ENCODE data around the gene STAU1.

The STAU1 gene

DNA sequence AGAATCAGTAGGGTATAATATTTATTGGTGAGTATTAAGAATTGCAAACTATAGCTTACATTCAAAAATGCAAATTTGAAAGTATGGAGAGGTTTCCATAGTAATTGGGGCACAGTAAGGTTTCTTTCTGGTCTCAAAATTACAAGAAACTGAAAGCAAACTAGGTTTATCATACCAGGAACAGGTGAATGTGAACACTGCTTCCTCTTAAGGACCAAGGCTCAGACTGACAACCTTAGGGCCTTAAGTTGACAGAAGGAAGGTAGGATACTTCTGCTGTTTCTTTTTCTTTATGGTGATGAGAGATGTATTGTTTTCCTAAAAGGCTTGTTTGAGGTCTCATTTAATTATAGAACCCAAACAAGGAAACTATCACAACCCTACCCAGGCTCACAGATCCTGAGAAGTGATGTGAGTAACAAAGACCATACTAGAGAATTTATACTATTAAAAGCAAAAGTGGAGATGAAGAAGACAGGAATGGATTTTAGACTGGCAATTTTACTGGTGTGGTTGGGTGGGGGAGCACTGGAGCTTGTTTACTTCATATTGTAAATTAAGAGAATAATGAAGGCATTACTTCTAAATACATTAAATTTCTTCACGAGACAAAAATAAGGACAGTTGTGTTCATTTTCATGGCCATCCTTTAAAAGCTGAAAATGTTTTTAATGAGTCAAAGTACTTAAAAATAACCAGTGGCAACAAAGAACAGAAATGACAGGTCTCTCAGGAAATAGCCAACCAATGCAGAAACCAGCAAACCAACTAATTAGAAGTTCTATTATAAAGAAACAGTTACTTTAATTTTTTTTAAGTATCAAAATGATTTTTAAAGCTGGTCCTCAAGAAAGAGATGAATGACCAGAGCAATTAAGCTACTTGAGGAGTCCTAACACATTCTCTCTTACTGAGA lies 21.3 kb downstream of the STAU1 start:
- TF ChIP-seq FOXM1 (IDR thresholded peaks at IDR 0.05; ENCODE audit: borderline replicate concordance, low read depth) (no peak), TCF12 (IDR thresholded peaks at IDR 0.05; ENCODE audit: low read depth) (no peak), CREB1 (IDR thresholded peaks at IDR 0.05; ENCODE audit: low read depth) (no peak), ZBTB7A (IDR thresholded peaks at IDR 0.05; ENCODE audit: low read depth) (no peak), TEAD4 (IDR thresholded peaks at IDR 0.05) (no peak)
- TF ChIP-seq, protein P1, sequence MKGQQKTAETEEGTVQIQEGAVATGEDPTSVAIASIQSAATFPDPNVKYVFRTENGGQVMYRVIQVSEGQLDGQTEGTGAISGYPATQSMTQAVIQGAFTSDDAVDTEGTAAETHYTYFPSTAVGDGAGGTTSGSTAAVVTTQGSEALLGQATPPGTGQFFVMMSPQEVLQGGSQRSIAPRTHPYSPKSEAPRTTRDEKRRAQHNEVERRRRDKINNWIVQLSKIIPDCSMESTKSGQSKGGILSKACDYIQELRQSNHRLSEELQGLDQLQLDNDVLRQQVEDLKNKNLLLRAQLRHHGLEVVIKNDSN (IDR thresholded peaks at IDR 0.05): no peak
- TF ChIP-seq, protein P2, sequence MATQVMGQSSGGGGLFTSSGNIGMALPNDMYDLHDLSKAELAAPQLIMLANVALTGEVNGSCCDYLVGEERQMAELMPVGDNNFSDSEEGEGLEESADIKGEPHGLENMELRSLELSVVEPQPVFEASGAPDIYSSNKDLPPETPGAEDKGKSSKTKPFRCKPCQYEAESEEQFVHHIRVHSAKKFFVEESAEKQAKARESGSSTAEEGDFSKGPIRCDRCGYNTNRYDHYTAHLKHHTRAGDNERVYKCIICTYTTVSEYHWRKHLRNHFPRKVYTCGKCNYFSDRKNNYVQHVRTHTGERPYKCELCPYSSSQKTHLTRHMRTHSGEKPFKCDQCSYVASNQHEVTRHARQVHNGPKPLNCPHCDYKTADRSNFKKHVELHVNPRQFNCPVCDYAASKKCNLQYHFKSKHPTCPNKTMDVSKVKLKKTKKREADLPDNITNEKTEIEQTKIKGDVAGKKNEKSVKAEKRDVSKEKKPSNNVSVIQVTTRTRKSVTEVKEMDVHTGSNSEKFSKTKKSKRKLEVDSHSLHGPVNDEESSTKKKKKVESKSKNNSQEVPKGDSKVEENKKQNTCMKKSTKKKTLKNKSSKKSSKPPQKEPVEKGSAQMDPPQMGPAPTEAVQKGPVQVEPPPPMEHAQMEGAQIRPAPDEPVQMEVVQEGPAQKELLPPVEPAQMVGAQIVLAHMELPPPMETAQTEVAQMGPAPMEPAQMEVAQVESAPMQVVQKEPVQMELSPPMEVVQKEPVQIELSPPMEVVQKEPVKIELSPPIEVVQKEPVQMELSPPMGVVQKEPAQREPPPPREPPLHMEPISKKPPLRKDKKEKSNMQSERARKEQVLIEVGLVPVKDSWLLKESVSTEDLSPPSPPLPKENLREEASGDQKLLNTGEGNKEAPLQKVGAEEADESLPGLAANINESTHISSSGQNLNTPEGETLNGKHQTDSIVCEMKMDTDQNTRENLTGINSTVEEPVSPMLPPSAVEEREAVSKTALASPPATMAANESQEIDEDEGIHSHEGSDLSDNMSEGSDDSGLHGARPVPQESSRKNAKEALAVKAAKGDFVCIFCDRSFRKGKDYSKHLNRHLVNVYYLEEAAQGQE (IDR thresholded peaks at IDR 0.05; ENCODE audit: low read depth): no peak

DNA sequence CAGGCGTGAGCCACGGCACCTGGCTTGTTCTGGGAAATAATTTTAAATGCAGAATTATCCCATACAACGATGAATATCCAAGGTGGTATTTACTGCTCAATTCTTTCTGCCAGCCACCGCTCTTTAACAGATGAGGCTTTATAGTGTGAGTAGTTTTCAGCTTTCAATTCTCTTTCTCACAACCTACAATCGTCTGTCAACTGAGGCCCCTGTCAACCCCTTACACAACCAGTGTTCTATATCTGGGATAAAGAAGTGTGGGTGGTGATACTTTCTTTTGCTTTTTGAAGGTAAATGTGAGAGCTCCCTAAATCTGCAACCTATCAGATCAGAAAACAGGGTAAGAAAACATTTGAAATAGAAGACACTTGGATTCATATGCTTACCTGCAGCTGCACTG lies 22.5 kb downstream of the STAU1 start:
- TF ChIP-seq YY1 (IDR thresholded peaks at IDR 0.05; ENCODE audit: low read depth) (no peak), EGR1 (IDR thresholded peaks at IDR 0.05) (no peak), TAF1 (IDR thresholded peaks at IDR 0.05; ENCODE audit: low read depth) (no peak), EP300 (IDR thresholded peaks at IDR 0.05; ENCODE audit: borderline replicate concordance) (no peak), RAD21 (IDR thresholded peaks at IDR 0.05; ENCODE audit: low read depth) (no peak), TEAD4 (IDR thresholded peaks at IDR 0.05) (no peak), CREB1 (IDR thresholded peaks at IDR 0.05; ENCODE audit: low read depth) (no peak), ZBTB7A (IDR thresholded peaks at IDR 0.05; ENCODE audit: low read depth) (no peak), FOXM1 (IDR thresholded peaks at IDR 0.05; ENCODE audit: borderline replicate concordance, low read depth) (no peak), NFIC (IDR thresholded peaks at IDR 0.05) (no peak), CEBPB (IDR thresholded peaks at IDR 0.05) (no peak), TCF12 (IDR thresholded peaks at IDR 0.05; ENCODE audit: low read depth) (no peak)
- TF ChIP-seq, protein P2 (IDR thresholded peaks at IDR 0.05; ENCODE audit: low read depth): no peak
- TF ChIP-seq, protein P1 (IDR thresholded peaks at IDR 0.05): no peak

DNA sequence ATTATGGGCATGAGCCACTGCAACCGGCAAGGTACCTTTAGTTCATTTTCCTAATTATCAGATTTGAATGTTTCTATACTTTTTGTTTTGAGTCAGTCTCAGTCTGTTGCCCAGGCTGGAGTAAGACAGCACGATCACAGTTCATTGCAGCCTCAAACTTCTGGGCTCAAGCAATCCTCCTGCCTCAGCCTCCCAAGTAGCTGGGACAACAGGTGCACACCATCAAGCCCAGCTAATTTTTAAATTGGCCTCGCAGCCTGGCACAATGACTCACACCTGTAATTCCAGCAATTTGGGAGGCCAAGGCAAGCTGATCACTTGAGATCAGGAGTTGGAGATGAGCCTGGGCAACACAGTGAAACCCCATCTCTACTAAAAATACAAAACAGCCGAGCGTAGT lies 24.4 kb downstream of the STAU1 start:
- no peak for TF ChIP-seq FOXM1 (IDR thresholded peaks at IDR 0.05; ENCODE audit: borderline replicate concordance, low read depth)
- TF ChIP-seq EGR1 (IDR thresholded peaks at IDR 0.05): no peak
- TF ChIP-seq, protein P3, sequence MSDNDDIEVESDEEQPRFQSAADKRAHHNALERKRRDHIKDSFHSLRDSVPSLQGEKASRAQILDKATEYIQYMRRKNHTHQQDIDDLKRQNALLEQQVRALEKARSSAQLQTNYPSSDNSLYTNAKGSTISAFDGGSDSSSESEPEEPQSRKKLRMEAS (IDR thresholded peaks at IDR 0.05): no peak
- TF ChIP-seq EP300 (IDR thresholded peaks at IDR 0.05; ENCODE audit: borderline replicate concordance): no peak
- TF ChIP-seq NFIC (IDR thresholded peaks at IDR 0.05): no peak
- no peak for TF ChIP-seq TEAD4 (IDR thresholded peaks at IDR 0.05)
- no peak for TF ChIP-seq CEBPB (IDR thresholded peaks at IDR 0.05)
- TF ChIP-seq TCF12 (IDR thresholded peaks at IDR 0.05; ENCODE audit: low read depth): no peak
- TF ChIP-seq, protein P2 (IDR thresholded peaks at IDR 0.05; ENCODE audit: low read depth): no peak
- TF ChIP-seq, protein P1 (IDR thresholded peaks at IDR 0.05): no peak
- TF ChIP-seq RAD21 (IDR thresholded peaks at IDR 0.05; ENCODE audit: low read depth): no peak
